GM12878 (cell line): ENCODE data around the gene CTIF. TPM values are rescaled to one million over a fixed set of nuclear protein-coding genes. Genes with fewer than 3 reads are reported as not detected.

Source experiments
- ATAC-seq: fragments of 200-7000 bp; cut with Tn5 transposase; 3 replicates; pipeline ENCODE4 v1.9.1; 2020; ENCODE audit warnings: mild to moderate bottlenecking, moderate library complexity
- BruUV-seq: library from RNA; stranded (reverse); fragments of 400-500 nt; replicated peaks from 2 replicates; lab custom pipeline; 2021; lab: Mats Ljungman, UMichigan
- CTCF ChIA-PET: fragments of 300-600 bp; sonication (Branson Sonifier 250); formaldehyde crosslinking; extraction: SDS; loops from one replicate; lab custom pipeline; 2021; ENCODE audit warnings: inconsistent platforms; lab: Yijun Ruan, JAX
- POLR2A ChIA-PET: fragments of 350-600 bp; formaldehyde crosslinking; extraction: SDS; loops from one replicate; lab custom pipeline; 2021; ENCODE audit warnings: inconsistent platforms; lab: Charles Lee
- RAD21 ChIA-PET: fragments of 300-600 bp; sonication (Branson Sonifier 250); formaldehyde crosslinking; loops from one replicate; lab custom pipeline; 2023; ENCODE audit warnings: antibody characterized with exemption; ENCODE audit not compliant: unreplicated experiment; lab: Charles Lee
- SMC1A ChIA-PET: fragments of 300-600 bp; sonication (Branson Sonifier 250); formaldehyde crosslinking; loops from one replicate; lab custom pipeline; 2023; ENCODE audit not compliant: unreplicated experiment, uncharacterized antibody; lab: Charles Lee
- DNase-seq: peaks from one replicate; pipeline ENCODE4 v3.0.0-alpha.2; 2011; ENCODE audit warnings: low read depth, low spot score
- FAIRE-seq: peaks from 3 replicates; lab custom pipeline; 2011; peaks lifted over from hg19 to GRCh38; lab: Jason Lieb, UNC
- H2AFZ ChIP-seq: 2 replicates; pipeline ENCODE4 v1.6.0; 2011; ENCODE audit warnings: low read depth, low read length, control low read depth; ENCODE audit not compliant: control insufficient read depth
- H3K27ac ChIP-seq: 2 replicates; pipeline ENCODE4 v1.5.1; 2011; ENCODE audit warnings: control low read depth; ENCODE audit not compliant: control insufficient read depth, insufficient read depth
- H3K27me3 ChIP-seq, 2 experiments: replicated peaks in 1 of 2; 2 replicates each; pipeline versions ENCODE4 v1.6.0 to v1.6.1; 2011; ENCODE audit warnings: low read length in 1 of 2; ENCODE audit not compliant: control insufficient read depth in 2 of 2, insufficient read depth in 2 of 2
- H3K36me3 ChIP-seq, 2 experiments: 2 replicates each; pipeline ENCODE4 v1.5.1; 2011; ENCODE audit warnings: low read length in 1 of 2; ENCODE audit not compliant: control insufficient read depth in 2 of 2, insufficient read depth in 2 of 2
- H3K4me1 ChIP-seq: 2 replicates; pipeline ENCODE4 v1.6.1; 2011; ENCODE audit warnings: mild to moderate bottlenecking, low read length, moderate library complexity, mixed read lengths; ENCODE audit not compliant: control insufficient read depth, insufficient read depth
- H3K4me2 ChIP-seq: 2 replicates; pipeline ENCODE4 v1.6.0; 2011; ENCODE audit warnings: control low read depth; ENCODE audit not compliant: control insufficient read depth, insufficient read depth
- H3K4me3 ChIP-seq: fragments of 200-600 bp; sonication (generic); 2 replicates; pipeline ENCODE4 v1.5.1; 2016
- H3K79me2 ChIP-seq: 2 replicates; pipeline ENCODE4 v1.6.0; 2011; ENCODE audit warnings: low read length; ENCODE audit not compliant: control insufficient read depth, insufficient read depth
- H3K9ac ChIP-seq: 2 replicates; pipeline ENCODE4 v1.8.0; 2011; ENCODE audit warnings: low read length, control low read depth, mixed read lengths; ENCODE audit not compliant: control insufficient read depth, insufficient read depth
- H3K9me3 ChIP-seq: replicated peaks from 3 replicates; pipeline ENCODE4 v1.5.1; 2011; ENCODE audit warnings: mild to moderate bottlenecking, low read length; ENCODE audit not compliant: control insufficient read depth, insufficient read depth
- H4K20me1 ChIP-seq: 2 replicates; pipeline ENCODE4 v1.6.0; 2011; ENCODE audit not compliant: control insufficient read depth, insufficient read depth
- ASH2L ChIP-seq: fragments of 300-600, 200-600 bp; sonication (generic); IDR thresholded peaks from 2 replicates; pipeline ENCODE4 v1.6.1; 2017; ENCODE audit warnings: low read depth, mild to moderate bottlenecking, borderline replicate concordance
- CHD4 ChIP-seq: fragments of 200-600 bp; sonication (generic); IDR thresholded peaks from 2 replicates; pipeline ENCODE4 v1.6.1; 2016; ENCODE audit warnings: mild to moderate bottlenecking
- HDAC2 ChIP-seq: fragments of 200-600 bp; sonication (generic); IDR thresholded peaks from 2 replicates; pipeline ENCODE4 v1.6.1; 2017
- IRF4 ChIP-seq: IDR thresholded peaks from 2 replicates; pipeline ENCODE4 v1.6.1; 2011; ENCODE audit warnings: low read depth, low read length
- LARP7 ChIP-seq: fragments of 450-650 bp; IDR thresholded peaks from 2 replicates; pipeline ENCODE4 v1.6.1; 2017; ENCODE audit warnings: mild to moderate bottlenecking
- MTA3 ChIP-seq: IDR thresholded peaks from 2 replicates; pipeline ENCODE4 v1.6.1; 2012; ENCODE audit warnings: low read length, inconsistent platforms, borderline replicate concordance
- NFIC ChIP-seq: IDR thresholded peaks from 2 replicates; pipeline ENCODE4 v1.6.1; 2012; ENCODE audit warnings: low read depth, mild to moderate bottlenecking, inconsistent platforms, low read length, moderate library complexity
- POLR2AphosphoS2 ChIP-seq: IDR thresholded peaks from 2 replicates; pipeline ENCODE4 v1.6.1; 2011; ENCODE audit warnings: low read depth, mild to moderate bottlenecking, low read length, improper control_type of control experiment, moderate library complexity
- SIX5 ChIP-seq: IDR thresholded peaks from 2 replicates; pipeline ENCODE4 v1.6.1; 2011; ENCODE audit warnings: mild to moderate bottlenecking, low read depth, low read length, moderate library complexity; ENCODE audit not compliant: severe bottlenecking
- SMAD1 ChIP-seq: fragments of 450-650 bp; IDR thresholded peaks from 2 replicates; pipeline ENCODE4 v1.6.1; 2018; ENCODE audit warnings: mild to moderate bottlenecking, low read depth; ENCODE audit not compliant: partially characterized antibody
- SUPT20H ChIP-seq: IDR thresholded peaks from 2 replicates; pipeline ENCODE4 v1.6.1; 2011; ENCODE audit warnings: low read depth, mild to moderate bottlenecking, low read length, moderate library complexity, borderline replicate concordance; ENCODE audit not compliant: control insufficient read depth
- USF2 ChIP-seq: IDR thresholded peaks from 2 replicates; pipeline ENCODE4 v1.6.1; 2011; ENCODE audit warnings: low read depth, low read length, improper control_type of control experiment, borderline replicate concordance
- ZBTB33 ChIP-seq: fragments of 450-650 bp; IDR thresholded peaks from 2 replicates; pipeline ENCODE4 v1.6.1; 2017; ENCODE audit warnings: mild to moderate bottlenecking
- WGBS: methylation state at CpG from one replicate; pipeline ENCODE4 v1.1.6; 2016; ENCODE audit warnings: low lambda C conversion rate; ENCODE audit not compliant: insufficient replicate concordance, insufficient coverage; ENCODE audit errors: missing lambda C conversion rate; 5-methylcytosine and 5-hydroxymethylcytosine counted together
- in situ Hi-C: fragments of 300-500 bp; cut with MboI; formaldehyde crosslinking; loops from 9 replicates; pipeline ENCODE4 v1.14.3; 2018; ENCODE audit warnings: mixed read lengths
- intact Hi-C: fragments of 100-400 bp; cut with micrococcal nuclease; formaldehyde crosslinking; loops from one replicate; pipeline ENCODE4 v1.14.2; 2022; ENCODE audit not compliant: unreplicated experiment
- polyA plus RNA-seq, 11 experiments: library from polyadenylated mRNA; depleted of rRNA in 4 of 11; unstranded in 6 of 11; stranded (reverse) in 5 of 11; fragments of >200 nt; fragmentation: Nextera tagmentation in 4 of 11; fragmentation: Illumina TruSeq in 1 of 11; extraction: Ambion mirVana in 4 of 11; extraction: Trizol in 1 of 11; gene quantifications; 1 replicate in 1 of 11; 2 replicates in 10 of 11; pipeline versions ENCODE4 v1.2.1 to v1.2.3, GENCODE V29; 2011 to 2016; ENCODE audit warnings: inconsistent platforms in 2 of 11, missing spikeins in 2 of 11, low read depth in 1 of 11
- total RNA-seq, 4 experiments: library from RNA; depleted of rRNA in 3 of 4; stranded (reverse); fragments of >200 nt in 3 of 4; fragmentation: Illumina TruSeq in 1 of 4; extraction: Trizol in 1 of 4; gene quantifications; 2 replicates each; pipeline versions ENCODE4 v1.2.1 to v1.2.3, GENCODE V29; 2013 to 2021
- TF ChIP-seq, protein P1 (sequence below): fragments of 450-650 bp; IDR thresholded peaks from 2 replicates; pipeline ENCODE4 v1.6.1; 2018; ENCODE audit warnings: borderline replicate concordance, mild to moderate bottlenecking; ENCODE audit not compliant: partially characterized antibody
- TF ChIP-seq, protein P2 (sequence below), 3 experiments: IDR thresholded peaks in 2 of 3; conservative IDR thresholded peaks in 1 of 3; 2 replicates each; pipeline ENCODE4 v1.5.1; 2011; ENCODE audit warnings: low read depth in 3 of 3, low read length in 3 of 3, mild to moderate bottlenecking in 3 of 3, control low read depth in 2 of 3, moderate library complexity in 2 of 3, inconsistent platforms in 1 of 3, mixed read lengths in 1 of 3; ENCODE audit not compliant: control insufficient read depth in 2 of 3, insufficient read depth in 1 of 3; ENCODE audit errors: extremely low read depth in 1 of 3
- TF ChIP-seq, protein P3 (sequence below): fragments of 450-650 bp; IDR thresholded peaks from 2 replicates; pipeline ENCODE4 v1.6.1; 2017; ENCODE audit warnings: low read depth, mild to moderate bottlenecking, moderate library complexity

CTIF gene
- total and polyA plus RNA-seq, 10 of the 15 experiments (the other 5 are each of a cell fraction or from before 2014, with no cell fraction given): 0.06 to 11.6 (median 2.5) TPM

DNA sequence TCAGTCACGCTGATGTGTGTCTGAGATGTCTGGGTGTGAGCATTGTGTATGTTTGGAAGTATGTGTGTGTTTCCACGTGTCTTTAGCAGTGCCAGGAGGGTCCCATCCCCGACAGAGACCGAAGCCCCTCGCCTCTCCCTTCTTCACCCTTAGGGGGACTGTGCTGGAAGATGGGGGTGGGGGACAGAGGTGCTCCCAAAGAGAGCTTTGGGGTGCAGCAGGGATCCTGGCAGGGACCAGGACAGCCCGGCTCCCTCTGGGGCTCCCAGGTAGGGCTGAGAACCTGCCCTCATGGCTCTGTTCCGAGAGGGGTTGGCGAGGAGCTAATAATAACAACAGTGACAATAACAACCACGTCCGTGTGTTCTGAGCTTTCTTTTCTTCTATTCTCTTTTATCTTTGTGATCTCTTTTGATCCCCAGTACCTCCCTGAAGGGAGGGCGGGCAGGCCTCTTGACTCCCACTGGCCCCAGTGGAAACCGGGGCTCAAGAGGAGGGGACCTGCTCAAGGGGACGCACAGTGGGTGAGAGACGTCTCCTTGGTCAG, 354.3 kb downstream of the CTIF start:
- DNase-seq (no peak), ATAC-seq (no peak)
- SMC1A ChIA-PET: no interaction called here
- H3K27me3 ChIP-seq: no peaks in the 10 kb centered on the region
- 72% methylated on average over 14 of the region's 14 CpGs for WGBS
- TF ChIP-seq CHD4 (no peak), ASH2L (no peak), LARP7 (no peak), HDAC2 (no peak), SIX5 (no peak), ZBTB33 (no peak), IRF4 (no peak), POLR2AphosphoS2 (no peak), SMAD1 (no peak), SUPT20H (no peak), NFIC (no peak), USF2 (no peak), MTA3 (no peak)
- TF ChIP-seq, protein P1, sequence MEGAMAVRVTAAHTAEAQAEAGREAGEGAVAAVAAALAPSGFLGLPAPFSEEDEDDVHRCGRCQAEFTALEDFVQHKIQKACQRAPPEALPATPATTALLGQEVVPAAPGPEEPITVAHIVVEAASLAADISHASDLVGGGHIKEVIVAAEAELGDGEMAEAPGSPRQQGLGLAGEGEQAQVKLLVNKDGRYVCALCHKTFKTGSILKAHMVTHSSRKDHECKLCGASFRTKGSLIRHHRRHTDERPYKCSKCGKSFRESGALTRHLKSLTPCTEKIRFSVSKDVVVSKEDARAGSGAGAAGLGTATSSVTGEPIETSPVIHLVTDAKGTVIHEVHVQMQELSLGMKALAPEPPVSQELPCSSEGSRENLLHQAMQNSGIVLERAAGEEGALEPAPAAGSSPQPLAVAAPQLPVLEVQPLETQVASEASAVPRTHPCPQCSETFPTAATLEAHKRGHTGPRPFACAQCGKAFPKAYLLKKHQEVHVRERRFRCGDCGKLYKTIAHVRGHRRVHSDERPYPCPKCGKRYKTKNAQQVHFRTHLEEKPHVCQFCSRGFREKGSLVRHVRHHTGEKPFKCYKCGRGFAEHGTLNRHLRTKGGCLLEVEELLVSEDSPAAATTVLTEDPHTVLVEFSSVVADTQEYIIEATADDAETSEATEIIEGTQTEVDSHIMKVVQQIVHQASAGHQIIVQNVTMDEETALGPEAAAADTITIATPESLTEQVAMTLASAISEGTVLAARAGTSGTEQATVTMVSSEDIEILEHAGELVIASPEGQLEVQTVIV: no peak
- TF ChIP-seq, protein P2, sequence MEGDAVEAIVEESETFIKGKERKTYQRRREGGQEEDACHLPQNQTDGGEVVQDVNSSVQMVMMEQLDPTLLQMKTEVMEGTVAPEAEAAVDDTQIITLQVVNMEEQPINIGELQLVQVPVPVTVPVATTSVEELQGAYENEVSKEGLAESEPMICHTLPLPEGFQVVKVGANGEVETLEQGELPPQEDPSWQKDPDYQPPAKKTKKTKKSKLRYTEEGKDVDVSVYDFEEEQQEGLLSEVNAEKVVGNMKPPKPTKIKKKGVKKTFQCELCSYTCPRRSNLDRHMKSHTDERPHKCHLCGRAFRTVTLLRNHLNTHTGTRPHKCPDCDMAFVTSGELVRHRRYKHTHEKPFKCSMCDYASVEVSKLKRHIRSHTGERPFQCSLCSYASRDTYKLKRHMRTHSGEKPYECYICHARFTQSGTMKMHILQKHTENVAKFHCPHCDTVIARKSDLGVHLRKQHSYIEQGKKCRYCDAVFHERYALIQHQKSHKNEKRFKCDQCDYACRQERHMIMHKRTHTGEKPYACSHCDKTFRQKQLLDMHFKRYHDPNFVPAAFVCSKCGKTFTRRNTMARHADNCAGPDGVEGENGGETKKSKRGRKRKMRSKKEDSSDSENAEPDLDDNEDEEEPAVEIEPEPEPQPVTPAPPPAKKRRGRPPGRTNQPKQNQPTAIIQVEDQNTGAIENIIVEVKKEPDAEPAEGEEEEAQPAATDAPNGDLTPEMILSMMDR (IDR thresholded peaks at IDR 0.05 in 2 of 3, conservative IDR thresholded peaks at IDR 0.05 in 1 of 3; ENCODE audit: control insufficient read depth in 2 of 3, extremely low read depth in 1 of 3, insufficient read depth in 1 of 3, low read depth in 3 of 3, low read length in 3 of 3): no peak
- TF ChIP-seq, protein P3, sequence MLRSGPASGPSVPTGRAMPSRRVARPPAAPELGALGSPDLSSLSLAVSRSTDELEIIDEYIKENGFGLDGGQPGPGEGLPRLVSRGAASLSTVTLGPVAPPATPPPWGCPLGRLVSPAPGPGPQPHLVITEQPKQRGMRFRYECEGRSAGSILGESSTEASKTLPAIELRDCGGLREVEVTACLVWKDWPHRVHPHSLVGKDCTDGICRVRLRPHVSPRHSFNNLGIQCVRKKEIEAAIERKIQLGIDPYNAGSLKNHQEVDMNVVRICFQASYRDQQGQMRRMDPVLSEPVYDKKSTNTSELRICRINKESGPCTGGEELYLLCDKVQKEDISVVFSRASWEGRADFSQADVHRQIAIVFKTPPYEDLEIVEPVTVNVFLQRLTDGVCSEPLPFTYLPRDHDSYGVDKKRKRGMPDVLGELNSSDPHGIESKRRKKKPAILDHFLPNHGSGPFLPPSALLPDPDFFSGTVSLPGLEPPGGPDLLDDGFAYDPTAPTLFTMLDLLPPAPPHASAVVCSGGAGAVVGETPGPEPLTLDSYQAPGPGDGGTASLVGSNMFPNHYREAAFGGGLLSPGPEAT: no peak
- TF ChIP-seq, all 136 proteins: peak for 0
- no peak overlapping the region for H3K9ac ChIP-seq
- in situ Hi-C loops (no loop called here), intact Hi-C loops (no loop called here)
- H3K4me3 ChIP-seq: no peak overlapping the region
- ChIA-PET POLR2A (no interaction called here), RAD21 (no interaction called here), CTCF (no interaction called here)
- H3K79me2 ChIP-seq: no peaks in the 10 kb centered on the region
- no peaks in the 10 kb centered on the region for H4K20me1 ChIP-seq
- H3K4me1 ChIP-seq: peaks cover 13% of the 10 kb centered on the region
- BruUV-seq: no TSS peak
- no peak overlapping the region for H3K4me2 ChIP-seq
- H3K36me3 ChIP-seq: no peaks in the 10 kb centered on the region
- no peak overlapping the region for H3K27ac ChIP-seq
- no peaks in the 10 kb centered on the region for H3K9me3 ChIP-seq
- FAIRE-seq: no peak
- no peak overlapping the region for H2AFZ ChIP-seq
